Measurements from ENCODE around the gene CACNA1A.

GRCh38 chr19:13210339-13210775 is 295.9 kb downstream of the CACNA1A start:
- TF ChIP-seq, protein P1, sequence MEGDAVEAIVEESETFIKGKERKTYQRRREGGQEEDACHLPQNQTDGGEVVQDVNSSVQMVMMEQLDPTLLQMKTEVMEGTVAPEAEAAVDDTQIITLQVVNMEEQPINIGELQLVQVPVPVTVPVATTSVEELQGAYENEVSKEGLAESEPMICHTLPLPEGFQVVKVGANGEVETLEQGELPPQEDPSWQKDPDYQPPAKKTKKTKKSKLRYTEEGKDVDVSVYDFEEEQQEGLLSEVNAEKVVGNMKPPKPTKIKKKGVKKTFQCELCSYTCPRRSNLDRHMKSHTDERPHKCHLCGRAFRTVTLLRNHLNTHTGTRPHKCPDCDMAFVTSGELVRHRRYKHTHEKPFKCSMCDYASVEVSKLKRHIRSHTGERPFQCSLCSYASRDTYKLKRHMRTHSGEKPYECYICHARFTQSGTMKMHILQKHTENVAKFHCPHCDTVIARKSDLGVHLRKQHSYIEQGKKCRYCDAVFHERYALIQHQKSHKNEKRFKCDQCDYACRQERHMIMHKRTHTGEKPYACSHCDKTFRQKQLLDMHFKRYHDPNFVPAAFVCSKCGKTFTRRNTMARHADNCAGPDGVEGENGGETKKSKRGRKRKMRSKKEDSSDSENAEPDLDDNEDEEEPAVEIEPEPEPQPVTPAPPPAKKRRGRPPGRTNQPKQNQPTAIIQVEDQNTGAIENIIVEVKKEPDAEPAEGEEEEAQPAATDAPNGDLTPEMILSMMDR (conservative IDR thresholded peaks at IDR 0.05; ENCODE audit: low read depth, low read length) = no peak
- no peak for TF ChIP-seq USF2 (IDR thresholded peaks at IDR 0.05; ENCODE audit: low read depth, low read length)
- no peak for TF ChIP-seq RCOR1 (IDR thresholded peaks at IDR 0.05; ENCODE audit: insufficient replicate concordance, low read length)
- no peak for TF ChIP-seq POLR2A (IDR thresholded peaks at IDR 0.05; ENCODE audit: low read depth, low read length)
- no peak for TF ChIP-seq MXI1 (IDR thresholded peaks at IDR 0.05; ENCODE audit: borderline replicate concordance, low read depth, low read length)
- TF ChIP-seq SMC3 (IDR thresholded peaks at IDR 0.05; ENCODE audit: low read depth, low read length) = no peak
- no peak for TF ChIP-seq MAFK (IDR thresholded peaks at IDR 0.05; ENCODE audit: low read depth, low read length)
- no peak for TF ChIP-seq BHLHE40 (IDR thresholded peaks at IDR 0.05; ENCODE audit: low read depth, low read length)
- TF ChIP-seq RAD21 (IDR thresholded peaks at IDR 0.05; ENCODE audit: low read length) = no peak

Data from IMR-90 (cell line).